ENCODE data around the gene PLCH2.

The PLCH2 gene

GRCh38 chr1:2481885-2482284, 5.8 kb downstream of the PLCH2 start:
- no peaks in the 10 kb centered on the region for H3K4me1 Mint-ChIP-seq
- no peak overlapping the region for H3K27ac Mint-ChIP-seq
- H3K4me3 Mint-ChIP-seq = no peak overlapping the region
- no peaks in the 10 kb centered on the region for H3K36me3 Mint-ChIP-seq (ENCODE audit: low read depth)
- H3K9me3 Mint-ChIP-seq = no peaks in the 10 kb centered on the region
- TF ChIP-seq CTCF (IDR thresholded peaks at IDR 0.05; ENCODE audit: unreplicated experiment in 3 of 3) = no peak
- no peaks in the 10 kb centered on the region for H3K27me3 Mint-ChIP-seq (ENCODE audit: low read depth)

- no peak for TF ChIP-seq CTCF (IDR thresholded peaks at IDR 0.05; ENCODE audit: unreplicated experiment in 3 of 3)
- Mint-ChIP-seq H3K9me3 (peaks cover under 1% of the 10 kb centered on the region), H3K27me3 (ENCODE audit: low read depth) (no peaks in the 10 kb centered on the region), H3K36me3 (ENCODE audit: low read depth) (no peaks in the 10 kb centered on the region), H3K4me1 (no peaks in the 10 kb centered on the region), H3K27ac (no peak overlapping the region), H3K4me3 (no peak overlapping the region)
These were observed 6.5 kb downstream of the PLCH2 start for GRCh38 chr1:2482588-2482987.

GRCh38 chr1:2483026-2483425, 6.9 kb downstream of the PLCH2 start:
- Mint-ChIP-seq H3K4me3 (no peak overlapping the region), H3K36me3 (ENCODE audit: low read depth) (no peaks in the 10 kb centered on the region), H3K4me1 (no peaks in the 10 kb centered on the region), H3K27ac (no peak overlapping the region), H3K9me3 (peaks cover 5% of the 10 kb centered on the region), H3K27me3 (ENCODE audit: low read depth) (no peaks in the 10 kb centered on the region)
- TF ChIP-seq CTCF (IDR thresholded peaks at IDR 0.05; ENCODE audit: unreplicated experiment in 3 of 3) = no peak

GRCh38 chr1:2483970-2484369, 7.9 kb downstream of the PLCH2 start:
- Mint-ChIP-seq H3K27ac (no peak overlapping the region), H3K4me3 (no peak overlapping the region), H3K9me3 (peaks cover 11% of the 10 kb centered on the region), H3K36me3 (ENCODE audit: low read depth) (no peaks in the 10 kb centered on the region), H3K27me3 (ENCODE audit: low read depth) (no peaks in the 10 kb centered on the region), H3K4me1 (no peaks in the 10 kb centered on the region)
- TF ChIP-seq CTCF (IDR thresholded peaks at IDR 0.05; ENCODE audit: unreplicated experiment in 3 of 3) = no peak

GRCh38 chr1:2486041-2486440, 10.0 kb downstream of the PLCH2 start:
- TF ChIP-seq CTCF (IDR thresholded peaks at IDR 0.05; ENCODE audit: unreplicated experiment in 3 of 3) = no peak
- Mint-ChIP-seq H3K27me3 (ENCODE audit: low read depth) (no peaks in the 10 kb centered on the region), H3K27ac (no peak overlapping the region), H3K9me3 (peaks cover 13% of the 10 kb centered on the region), H3K36me3 (ENCODE audit: low read depth) (no peaks in the 10 kb centered on the region), H3K4me1 (no peaks in the 10 kb centered on the region), H3K4me3 (no peak overlapping the region)

GRCh38 chr1:2486558-2486957, 10.5 kb downstream of the PLCH2 start:
- Mint-ChIP-seq H3K4me3 (no peak overlapping the region), H3K4me1 (no peaks in the 10 kb centered on the region), H3K27ac (no peak overlapping the region)

More at GRCh38 chr1:2486558-2486957, 10.5 kb downstream of the PLCH2 start:
- H3K36me3 Mint-ChIP-seq (ENCODE audit: low read depth) = no peaks in the 10 kb centered on the region
- H3K9me3 Mint-ChIP-seq = peaks cover 13% of the 10 kb centered on the region
- no peaks in the 10 kb centered on the region for H3K27me3 Mint-ChIP-seq (ENCODE audit: low read depth)
- TF ChIP-seq CTCF (IDR thresholded peaks at IDR 0.05; ENCODE audit: unreplicated experiment in 3 of 3) = no peak

Measured in nephron (organoid).